ENCODE measurements around the gene AGBL4.

The AGBL4 gene

DNA sequence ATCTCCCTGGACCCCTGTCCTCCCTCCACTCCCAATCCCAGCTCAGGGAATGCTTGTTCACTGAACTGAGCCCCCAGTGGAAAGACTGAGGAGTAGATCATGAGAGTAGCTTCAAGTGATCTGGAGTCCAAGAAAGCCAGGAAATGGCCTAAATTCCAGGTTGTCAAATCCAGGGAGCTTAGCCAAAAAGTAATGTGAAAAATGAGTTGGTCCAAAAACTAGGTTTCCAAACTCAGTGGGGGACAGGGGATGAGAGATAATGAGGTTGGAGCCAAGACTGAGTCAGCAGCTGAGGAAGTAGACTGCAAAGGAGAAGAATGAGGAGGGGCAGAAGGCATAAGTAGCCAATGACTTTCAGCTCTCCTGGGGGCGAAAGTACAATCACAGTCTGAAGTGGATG lies 963.0 kb downstream of the AGBL4 start:
- H3K9ac ChIP-seq = no peak overlapping the region
- no peak overlapping the region for H3K27ac ChIP-seq
- no peaks in the 10 kb centered on the region for H3K27me3 ChIP-seq
- no peak overlapping the region for H3K4me3 ChIP-seq
- H3K36me3 ChIP-seq = no peaks in the 10 kb centered on the region
- H3K4me1 ChIP-seq = peaks cover 0 to 8% (median 0%) of the 10 kb centered on the region in 10 experiments; a peak in 1 of 20 replicates
- H3K4me2 ChIP-seq = no peak overlapping the region
- H3K9me3 ChIP-seq (replicated peaks in 1 of 11) = peaks cover 15 to 34% (median 22%) of the 10 kb centered on the region in 11 experiments; a peak in 21 of 22 replicates
- no peak for TF ChIP-seq Cebpa-rat (IDR thresholded peaks at IDR 0.05)
- no peaks in the 10 kb centered on the region for H4K20me1 ChIP-seq

DNA sequence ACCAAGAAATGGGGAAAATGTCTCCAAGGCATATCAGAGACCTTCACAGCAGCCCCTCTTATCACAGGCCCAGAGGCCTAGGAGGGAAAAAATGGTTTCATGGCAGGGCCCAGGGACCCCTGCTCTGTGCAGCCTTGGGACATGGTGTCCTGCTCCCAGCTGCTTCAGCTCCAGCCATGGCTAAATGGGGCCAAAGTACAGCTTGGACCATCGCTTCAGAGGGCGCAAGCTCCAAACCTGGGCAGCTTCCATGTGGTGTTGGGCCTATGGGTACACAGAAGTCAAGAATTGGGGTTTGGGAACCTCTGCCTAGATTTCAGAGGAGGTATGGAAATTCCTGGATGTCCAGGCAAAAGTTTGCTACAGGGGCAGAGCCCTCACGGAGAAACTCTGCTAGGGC lies 964.7 kb downstream of the AGBL4 start:
- Histone ChIP-seq H3K36me3 (no peaks in the 10 kb centered on the region), H3K27ac (no peak overlapping the region), H3K27me3 (no peaks in the 10 kb centered on the region), H3K4me3 (no peak overlapping the region), H3K9ac (no peak overlapping the region), H4K20me1 (no peaks in the 10 kb centered on the region), H3K9me3 (replicated peaks in 1 of 11) (peaks cover 15 to 34% (median 22%) of the 10 kb centered on the region in 11 experiments; a peak in 21 of 22 replicates), H3K4me2 (no peak overlapping the region), H3K4me1 (peaks cover 0 to 8% (median 0%) of the 10 kb centered on the region in 10 experiments; a peak in 1 of 20 replicates)
- TF ChIP-seq Cebpa-rat (IDR thresholded peaks at IDR 0.05) = no peak

- Histone ChIP-seq H3K27ac (no peak overlapping the region), H4K20me1 (no peaks in the 10 kb centered on the region), H3K4me1 (no peaks in the 10 kb centered on the region), H3K36me3 (no peaks in the 10 kb centered on the region), H3K9ac (no peak overlapping the region), H3K4me2 (no peak overlapping the region), H3K4me3 (no peak overlapping the region), H3K27me3 (no peaks in the 10 kb centered on the region), H3K9me3 (replicated peaks in 1 of 11) (no peaks in the 10 kb centered on the region)
- no peak for TF ChIP-seq Cebpa-rat (IDR thresholded peaks at IDR 0.05)
Observed at GRCh38 chr1:49052102-49052501, 971.7 kb downstream of the AGBL4 start.

DNA sequence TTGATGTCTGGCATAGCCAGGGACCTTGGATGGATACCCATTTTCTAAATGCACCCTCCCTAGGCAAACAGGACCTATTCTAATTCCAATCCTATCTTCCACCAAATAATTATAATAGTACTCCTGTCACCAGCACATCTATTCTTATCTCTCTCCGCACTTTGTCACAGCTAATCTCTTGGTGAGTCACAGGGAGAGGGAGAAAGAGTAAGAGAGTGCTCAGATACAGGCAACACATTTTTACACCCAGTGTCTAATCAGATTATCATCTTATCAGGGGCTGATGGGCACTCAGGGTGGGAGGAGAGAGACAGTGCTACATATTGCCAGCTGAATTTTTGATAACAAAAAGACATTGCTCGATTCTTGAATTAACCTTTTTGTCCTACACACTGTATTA lies 972.1 kb downstream of the AGBL4 start:
- H3K27ac ChIP-seq = no peak overlapping the region
- H3K4me1 ChIP-seq = peaks cover 0 to 2% (median 0%) of the 10 kb centered on the region in 10 experiments; a peak in 3 of 20 replicates
- no peaks in the 10 kb centered on the region for H3K27me3 ChIP-seq
- no peak for TF ChIP-seq Cebpa-rat (IDR thresholded peaks at IDR 0.05)
- H3K4me2 ChIP-seq = no peak overlapping the region
- no peaks in the 10 kb centered on the region for H4K20me1 ChIP-seq
- H3K9me3 ChIP-seq (replicated peaks in 1 of 11) = no peaks in the 10 kb centered on the region
- H3K36me3 ChIP-seq = no peaks in the 10 kb centered on the region
- no peak overlapping the region for H3K9ac ChIP-seq
- H3K4me3 ChIP-seq = no peak overlapping the region

GRCh38 chr1:49050041-49050440 lies 973.7 kb downstream of the AGBL4 start:
- H3K4me3 ChIP-seq = no peak overlapping the region
- no peaks in the 10 kb centered on the region for H3K27me3 ChIP-seq
- H3K27ac ChIP-seq = no peak overlapping the region
- H3K4me1 ChIP-seq = peaks cover 0 to 11% (median 0%) of the 10 kb centered on the region in 10 experiments; a peak in 4 of 20 replicates
- TF ChIP-seq Cebpa-rat (IDR thresholded peaks at IDR 0.05) = no peak
- no peaks in the 10 kb centered on the region for H3K9me3 ChIP-seq (replicated peaks in 1 of 11)
- no peak overlapping the region for H3K9ac ChIP-seq
- H3K36me3 ChIP-seq = no peaks in the 10 kb centered on the region
- H3K4me2 ChIP-seq = no peak overlapping the region
- no peaks in the 10 kb centered on the region for H4K20me1 ChIP-seq

DNA sequence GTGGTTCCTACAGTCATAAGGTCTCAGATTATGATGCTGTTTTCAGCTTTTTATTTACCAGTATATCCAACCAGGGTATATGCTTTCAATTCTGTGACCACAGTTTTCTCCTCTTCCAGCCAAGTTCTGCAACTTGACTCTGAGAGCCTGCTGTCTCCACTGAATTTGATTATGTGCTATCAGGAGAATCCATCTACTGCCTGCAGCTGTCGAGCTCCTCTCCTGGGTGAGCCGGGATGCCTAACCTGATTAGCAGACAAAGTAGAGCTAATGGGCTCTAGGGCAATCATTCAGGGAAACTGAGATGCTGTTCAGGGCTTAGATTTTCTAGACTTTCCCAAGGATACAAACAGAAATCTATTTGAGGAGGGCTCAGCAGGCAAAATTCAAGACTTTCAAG lies 975.6 kb downstream of the AGBL4 start:
- TF ChIP-seq Cebpa-rat (IDR thresholded peaks at IDR 0.05) = no peak
- H3K9me3 ChIP-seq (replicated peaks in 1 of 11) = no peaks in the 10 kb centered on the region
- H3K9ac ChIP-seq = no peak overlapping the region
- H3K4me1 ChIP-seq = peaks cover 0 to 25% (median 0%) of the 10 kb centered on the region in 10 experiments; a peak in 6 of 20 replicates
- H3K4me2 ChIP-seq = no peak overlapping the region
- no peaks in the 10 kb centered on the region for H3K36me3 ChIP-seq
- no peaks in the 10 kb centered on the region for H4K20me1 ChIP-seq
- H3K4me3 ChIP-seq = no peak overlapping the region
- no peak overlapping the region for H3K27ac ChIP-seq
- no peaks in the 10 kb centered on the region for H3K27me3 ChIP-seq

DNA sequence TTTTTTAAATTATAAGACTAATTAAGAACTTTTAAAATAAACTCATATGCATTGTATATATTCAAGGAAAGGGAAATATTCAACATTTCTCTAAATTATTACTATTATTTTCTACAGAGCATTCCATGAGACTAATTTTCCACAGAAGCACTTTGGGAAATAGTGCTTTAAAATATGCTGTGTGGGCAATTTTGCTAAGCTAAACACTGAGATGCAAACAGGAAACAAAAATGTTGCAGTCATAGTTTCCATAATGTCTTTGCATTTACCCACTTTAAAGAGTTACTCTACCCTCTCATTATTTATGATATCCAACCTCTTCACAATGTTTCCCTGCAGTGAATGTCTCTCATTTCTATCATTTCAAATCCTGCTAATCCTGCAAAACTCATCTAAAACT lies 977.4 kb downstream of the AGBL4 start:
- Histone ChIP-seq H3K27ac (no peak overlapping the region), H3K9me3 (replicated peaks in 1 of 11) (no peaks in the 10 kb centered on the region), H3K4me1 (peaks cover 0 to 25% (median 0%) of the 10 kb centered on the region in 10 experiments; a peak in 6 of 20 replicates)

DNA sequence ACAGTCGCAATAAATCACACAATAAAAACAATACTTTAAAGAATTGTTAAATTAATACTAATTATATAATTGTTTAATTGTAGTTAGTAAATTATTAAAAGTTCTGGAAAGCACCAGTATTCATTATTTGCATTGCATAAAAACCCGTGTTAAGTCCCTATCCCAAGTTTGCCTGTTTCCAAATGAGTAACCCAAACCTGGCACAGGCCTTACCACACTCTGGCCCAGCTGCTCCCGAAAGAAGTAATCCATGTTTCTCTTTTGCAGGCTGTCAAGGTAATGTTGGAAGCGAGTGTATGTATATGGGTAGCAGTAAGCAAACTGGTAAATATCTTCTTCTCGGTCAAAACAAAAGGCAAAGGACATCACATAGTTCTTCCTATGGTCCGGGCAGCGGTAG lies 978.4 kb downstream of the AGBL4 start:
- no peaks in the 10 kb centered on the region for H3K36me3 ChIP-seq
- H3K27me3 ChIP-seq = no peaks in the 10 kb centered on the region
- H3K4me3 ChIP-seq = no peak overlapping the region
- no peaks in the 10 kb centered on the region for H4K20me1 ChIP-seq
- H3K4me1 ChIP-seq = peaks cover 0 to 25% (median 0%) of the 10 kb centered on the region in 10 experiments; a peak in 6 of 20 replicates
- H3K9me3 ChIP-seq (replicated peaks in 1 of 11) = no peaks in the 10 kb centered on the region
- TF ChIP-seq Cebpa-rat (IDR thresholded peaks at IDR 0.05) = no peak
- H3K27ac ChIP-seq = no peak overlapping the region
- H3K9ac ChIP-seq = no peak overlapping the region
- H3K4me2 ChIP-seq = no peak overlapping the region

More for the DNA sequence above, 977.4 kb downstream of the AGBL4 start:
- Histone ChIP-seq H3K27me3 (no peaks in the 10 kb centered on the region), H3K4me3 (no peak overlapping the region), H3K36me3 (no peaks in the 10 kb centered on the region), H3K9ac (no peak overlapping the region), H3K4me2 (peak overlapping the region in 2 of 11 experiments; percentile 21 to 46; a peak in 3 of 22 replicates), H4K20me1 (no peaks in the 10 kb centered on the region)
- no peak for TF ChIP-seq Cebpa-rat (IDR thresholded peaks at IDR 0.05)

DNA sequence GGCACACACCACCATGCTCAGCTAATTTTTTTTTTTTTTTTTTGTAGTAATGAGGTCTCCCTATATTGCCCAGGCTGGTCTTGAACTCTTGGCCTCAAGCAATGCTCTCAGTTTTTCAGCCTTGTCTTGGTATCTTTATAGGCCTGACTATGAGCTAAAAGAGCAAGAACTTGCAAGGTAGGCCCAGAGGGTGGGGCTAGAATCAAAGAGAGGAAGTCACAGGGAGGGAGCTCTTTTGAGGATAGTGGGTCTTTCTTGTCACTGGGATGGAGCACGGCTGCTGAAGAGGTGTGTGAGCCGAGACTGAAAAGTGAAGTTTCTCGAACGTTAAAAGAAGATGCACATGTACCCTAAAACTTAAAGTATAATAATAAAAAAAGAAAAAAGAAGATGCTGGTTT lies 987.1 kb downstream of the AGBL4 start:
- Histone ChIP-seq H4K20me1 (no peaks in the 10 kb centered on the region), H3K27me3 (no peaks in the 10 kb centered on the region), H3K27ac (no peak overlapping the region), H3K4me2 (no peak overlapping the region), H3K4me1 (no peaks in the 10 kb centered on the region), H3K4me3 (no peak overlapping the region), H3K9me3 (replicated peaks in 1 of 11) (peaks cover 0 to 6% (median 0%) of the 10 kb centered on the region in 11 experiments; a peak in 1 of 22 replicates), H3K36me3 (no peaks in the 10 kb centered on the region), H3K9ac (no peak overlapping the region)
- no peak for TF ChIP-seq Cebpa-rat (IDR thresholded peaks at IDR 0.05)

GRCh38 chr1:49028396-49028795 lies 995.4 kb downstream of the AGBL4 start:
- H3K4me1 ChIP-seq = no peaks in the 10 kb centered on the region
- no peaks in the 10 kb centered on the region for H4K20me1 ChIP-seq
- no peak overlapping the region for H3K9ac ChIP-seq
- peaks cover 4 to 27% (median 15%) of the 10 kb centered on the region in 11 experiments; a peak in 19 of 22 replicates for H3K9me3 ChIP-seq (replicated peaks in 1 of 11)
- no peak overlapping the region for H3K4me2 ChIP-seq
- H3K27me3 ChIP-seq = no peaks in the 10 kb centered on the region
- no peak overlapping the region for H3K27ac ChIP-seq
- TF ChIP-seq Cebpa-rat (IDR thresholded peaks at IDR 0.05) = no peak
- H3K36me3 ChIP-seq = no peaks in the 10 kb centered on the region
- no peak overlapping the region for H3K4me3 ChIP-seq

Data from BLaER1 treated with 17β-estradiol and CSF1 and Interleukin-3, amounts not matched to agents 10 nM and 100 nM (cell line).